A673 (cell line): ENCODE measurements around the gene ZBTB25. TPM values are rescaled to one million over a fixed set of nuclear protein-coding genes. Genes with fewer than 3 reads are reported as not detected.

ENCODE experiments used
- BruUV-seq: library from RNA; stranded (reverse); fragments of 400-500 nt; replicated peaks from 2 replicates; lab custom pipeline; 2021; lab: Mats Ljungman, UMichigan
- CTCF ChIA-PET: fragments of 300-600 bp; sonication (Branson Sonifier 250); formaldehyde crosslinking; loops from one replicate; lab custom pipeline; 2022; ENCODE audit warnings: antibody characterized with exemption; lab: Charles Lee
- POLR2A ChIA-PET: fragments of 300-600 bp; sonication (Branson Sonifier 250); formaldehyde crosslinking; loops from one replicate; lab custom pipeline; 2022; ENCODE audit warnings: antibody characterized with exemption; ENCODE audit not compliant: low non-redundant PET; lab: Charles Lee
- DNase-seq: peaks from one replicate; pipeline ENCODE4 v3.0.0-alpha.2; 2015; ENCODE audit warnings: low spot score
- H3K27ac ChIP-seq: fragments of 200-600 bp; sonication (generic); 2 replicates; pipeline ENCODE4 v1.5.1; 2016; ENCODE audit warnings: mixed run types, low read depth, mild to moderate bottlenecking, mixed read lengths, antibody characterized with exemption, low read length; ENCODE audit not compliant: poor library complexity, severe bottlenecking
- H3K27me3 ChIP-seq: fragments of 200-600 bp; sonication (generic); replicated peaks from 2 replicates; pipeline ENCODE4 v1.6.1; 2017; ENCODE audit warnings: mixed run types, low read depth, mild to moderate bottlenecking, mixed read lengths, antibody characterized with exemption, low read length; ENCODE audit not compliant: insufficient read depth, poor library complexity
- H3K36me3 ChIP-seq: fragments of 200-600 bp; sonication (generic); 2 replicates; pipeline ENCODE4 v1.6.1; 2016; ENCODE audit warnings: mixed run types, mild to moderate bottlenecking, mixed read lengths, antibody characterized with exemption, low read length; ENCODE audit not compliant: insufficient read depth, poor library complexity, severe bottlenecking
- H3K4me1 ChIP-seq: fragments of 200-600 bp; sonication (generic); 2 replicates; pipeline ENCODE4 v1.6.1; 2017; ENCODE audit warnings: mixed run types, mild to moderate bottlenecking, mixed read lengths, antibody characterized with exemption, low read length; ENCODE audit not compliant: insufficient read depth, poor library complexity, severe bottlenecking
- H3K4me3 ChIP-seq: fragments of 200-600 bp; sonication (generic); 2 replicates; pipeline ENCODE4 v1.5.1; 2016; ENCODE audit warnings: low read depth, mixed run types, mild to moderate bottlenecking, mixed read lengths, low read length; ENCODE audit not compliant: poor library complexity, severe bottlenecking
- H3K9me3 ChIP-seq: fragments of 200-600 bp; sonication (generic); 2 replicates; pipeline ENCODE4 v1.6.1; 2016; ENCODE audit warnings: mixed run types, low read depth, mild to moderate bottlenecking, mixed read lengths, antibody characterized with exemption, low read length; ENCODE audit not compliant: poor library complexity, severe bottlenecking
- CTCF ChIP-seq: fragments of 300-800, 200-600 bp; sonication (generic); conservative IDR thresholded peaks from 2 replicates; pipeline ENCODE4 v1.5.1; 2017; ENCODE audit warnings: low read depth, mild to moderate bottlenecking, antibody characterized with exemption, low read length, moderate library complexity, mixed read lengths
- EZH2 ChIP-seq: fragments of 200-600 bp; sonication (generic); IDR thresholded peaks from 2 replicates; pipeline ENCODE4 v1.6.1; 2017; ENCODE audit warnings: borderline replicate concordance, low read depth, mild to moderate bottlenecking, mixed read lengths, antibody characterized with exemption, low read length; ENCODE audit not compliant: poor library complexity, severe bottlenecking
- intact Hi-C: fragments of 100-400 bp; cut with micrococcal nuclease; formaldehyde crosslinking; loops from one replicate; pipeline ENCODE4 v1.10.0; 2022; ENCODE audit not compliant: unreplicated experiment
- total RNA-seq: library from RNA; stranded (reverse); gene quantifications from 2 replicates; pipeline ENCODE4 v1.2.3, GENCODE V29; 2021

Gene ZBTB25
- total RNA-seq, 1 experiment from 2014 or later: 11.3 TPM

DNA sequence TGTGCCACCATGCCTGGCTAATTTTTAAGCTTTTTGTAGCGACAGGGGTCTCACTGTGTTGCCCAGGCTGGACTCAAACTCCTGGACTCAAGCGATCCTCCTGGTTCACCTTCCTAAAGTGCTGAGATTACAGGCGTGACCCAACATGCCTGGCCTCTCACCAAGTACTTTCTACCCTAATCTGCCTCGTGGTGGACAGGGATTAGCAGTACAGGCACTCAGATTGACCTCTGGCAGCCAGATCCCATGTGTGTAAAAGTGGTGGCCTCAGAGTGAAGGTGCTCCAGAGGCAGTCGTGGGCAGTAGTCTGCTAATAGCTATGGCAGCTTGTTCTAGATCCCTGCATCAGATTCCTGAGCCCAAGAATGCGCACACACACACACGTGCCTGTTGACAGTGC is 84.6 kb downstream of the ZBTB25 start:
- Histone ChIP-seq H3K27ac (no peak overlapping the region), H3K4me3 (no peak overlapping the region), H3K4me1 (no peaks in the 10 kb centered on the region), H3K36me3 (peaks cover 81% of the 10 kb centered on the region), H3K9me3 (no peaks in the 10 kb centered on the region), H3K27me3 (no peaks in the 10 kb centered on the region)
- no peak for DNase-seq
- TF ChIP-seq EZH2: no peak
- TF ChIP-seq CTCF: no peak
- intact Hi-C loops: no loop called here
- POLR2A ChIA-PET: no interaction called here
- CTCF ChIA-PET: interaction anchor here (0.6 kb wide), 1 partner anchor 404 kb away, joined by 3 read pairs; no protein-coding TSS in a partner anchor
- BruUV-seq: no TSS peak

DNA sequence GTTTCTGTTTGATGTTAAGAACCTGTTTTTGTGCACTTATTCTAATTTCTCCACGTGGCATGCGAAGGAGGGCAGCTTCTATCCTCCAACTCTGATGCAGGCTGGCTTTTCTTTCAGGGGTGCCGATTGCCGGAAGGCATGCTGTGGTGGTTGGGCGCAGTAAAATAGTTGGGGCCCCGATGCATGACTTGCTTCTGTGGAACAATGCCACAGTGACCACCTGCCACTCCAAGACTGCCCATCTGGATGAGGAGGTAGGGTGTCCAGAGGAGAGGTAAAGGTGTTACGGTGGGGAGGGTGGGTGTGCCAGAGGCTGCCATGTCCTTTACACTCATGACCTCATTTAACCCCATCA is 85.9 kb downstream of the ZBTB25 start:
- intact Hi-C loops: no loop called here
- no peak for DNase-seq
- Histone ChIP-seq H3K9me3 (no peaks in the 10 kb centered on the region), H3K4me1 (no peaks in the 10 kb centered on the region), H3K36me3 (peaks cover 73% of the 10 kb centered on the region), H3K4me3 (no peak overlapping the region), H3K27ac (no peak overlapping the region), H3K27me3 (no peaks in the 10 kb centered on the region)
- ChIA-PET CTCF (no interaction called here), POLR2A (no interaction called here)
- BruUV-seq: no TSS peak
- no peak for TF ChIP-seq EZH2
- no peak for TF ChIP-seq CTCF

DNA sequence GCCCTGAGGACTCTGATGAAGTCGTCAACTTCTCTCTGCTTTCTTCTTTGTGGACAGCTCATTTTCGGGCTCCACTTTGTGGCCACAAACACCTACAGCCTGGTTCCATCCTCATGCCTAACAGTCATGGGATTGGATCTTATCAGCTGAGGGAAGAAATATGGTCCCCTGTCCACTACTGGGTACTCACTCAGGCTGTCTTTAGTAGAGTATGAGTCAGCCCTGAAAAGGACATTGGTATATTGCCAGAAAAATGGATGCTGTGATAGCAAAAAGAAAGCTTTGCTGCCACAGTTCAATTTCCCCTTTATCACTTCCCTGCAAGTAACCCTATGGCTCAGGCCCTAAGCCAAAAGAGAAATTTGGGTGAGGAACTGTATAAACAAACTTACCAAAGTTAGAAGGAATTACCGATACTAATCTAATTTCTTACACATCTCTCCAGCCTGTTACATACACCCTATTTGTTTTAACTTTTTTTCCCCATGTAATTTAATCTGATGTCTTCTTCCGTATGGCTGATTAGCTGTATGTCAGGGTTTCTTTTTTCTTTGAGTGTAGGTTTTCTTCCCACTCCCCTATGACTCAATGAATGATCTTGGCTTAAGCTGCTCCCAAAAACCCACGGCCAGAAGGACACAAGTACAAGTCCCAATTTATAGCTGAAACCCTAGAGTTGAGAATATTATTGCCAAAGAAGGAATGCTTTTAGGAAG is 86.4 kb downstream of the ZBTB25 start:
- BruUV-seq: no TSS peak
- ChIA-PET POLR2A (interaction anchor here (0.7 kb wide), 1 partner anchor 10 kb away, joined by 3 read pairs; no protein-coding TSS in a partner anchor), CTCF (no interaction called here)
- H3K9me3 ChIP-seq: no peaks in the 10 kb centered on the region
- intact Hi-C loops: no loop called here
- no peak for TF ChIP-seq EZH2
- TF ChIP-seq CTCF: no peak
- no peaks in the 10 kb centered on the region for H3K27me3 ChIP-seq
- H3K4me1 ChIP-seq: no peaks in the 10 kb centered on the region
- DNase-seq: no peak
- no peak overlapping the region for H3K4me3 ChIP-seq
- H3K27ac ChIP-seq: no peak overlapping the region
- peaks cover 71% of the 10 kb centered on the region for H3K36me3 ChIP-seq
